Fibroblast of skin of scalp (primary cell): Measurements from ENCODE around the gene UBASH3B. TPM values are rescaled to one million over a fixed set of nuclear protein-coding genes. Genes with fewer than 3 reads are reported as not detected.
"Not testable (repeated sequence)": the region's sequence is repeated elsewhere in the genome, so short reads cannot be mapped to it uniquely, and the experiment has no call there.

Experiments used
- DNase-seq: peaks from one replicate; pipeline ENCODE4 v3.0.0-alpha.2; 2013
- polyA plus RNA-seq, 2 experiments: library from polyadenylated mRNA; unstranded; fragments of 120-200 nt; gene quantifications; one replicate each; pipeline ENCODE4 v1.2.1, GENCODE V29; 2013; ENCODE audit not compliant: insufficient read length in 2 of 2

The UBASH3B gene, protein sequence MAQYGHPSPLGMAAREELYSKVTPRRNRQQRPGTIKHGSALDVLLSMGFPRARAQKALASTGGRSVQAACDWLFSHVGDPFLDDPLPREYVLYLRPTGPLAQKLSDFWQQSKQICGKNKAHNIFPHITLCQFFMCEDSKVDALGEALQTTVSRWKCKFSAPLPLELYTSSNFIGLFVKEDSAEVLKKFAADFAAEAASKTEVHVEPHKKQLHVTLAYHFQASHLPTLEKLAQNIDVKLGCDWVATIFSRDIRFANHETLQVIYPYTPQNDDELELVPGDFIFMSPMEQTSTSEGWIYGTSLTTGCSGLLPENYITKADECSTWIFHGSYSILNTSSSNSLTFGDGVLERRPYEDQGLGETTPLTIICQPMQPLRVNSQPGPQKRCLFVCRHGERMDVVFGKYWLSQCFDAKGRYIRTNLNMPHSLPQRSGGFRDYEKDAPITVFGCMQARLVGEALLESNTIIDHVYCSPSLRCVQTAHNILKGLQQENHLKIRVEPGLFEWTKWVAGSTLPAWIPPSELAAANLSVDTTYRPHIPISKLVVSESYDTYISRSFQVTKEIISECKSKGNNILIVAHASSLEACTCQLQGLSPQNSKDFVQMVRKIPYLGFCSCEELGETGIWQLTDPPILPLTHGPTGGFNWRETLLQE
- 12.3 TPM for polyA plus RNA-seq (2013, experiment 1 of 2; ENCODE audit: insufficient read length)
- polyA plus RNA-seq (2013, experiment 2 of 2; ENCODE audit: insufficient read length) = 13.2 TPM

DNA sequence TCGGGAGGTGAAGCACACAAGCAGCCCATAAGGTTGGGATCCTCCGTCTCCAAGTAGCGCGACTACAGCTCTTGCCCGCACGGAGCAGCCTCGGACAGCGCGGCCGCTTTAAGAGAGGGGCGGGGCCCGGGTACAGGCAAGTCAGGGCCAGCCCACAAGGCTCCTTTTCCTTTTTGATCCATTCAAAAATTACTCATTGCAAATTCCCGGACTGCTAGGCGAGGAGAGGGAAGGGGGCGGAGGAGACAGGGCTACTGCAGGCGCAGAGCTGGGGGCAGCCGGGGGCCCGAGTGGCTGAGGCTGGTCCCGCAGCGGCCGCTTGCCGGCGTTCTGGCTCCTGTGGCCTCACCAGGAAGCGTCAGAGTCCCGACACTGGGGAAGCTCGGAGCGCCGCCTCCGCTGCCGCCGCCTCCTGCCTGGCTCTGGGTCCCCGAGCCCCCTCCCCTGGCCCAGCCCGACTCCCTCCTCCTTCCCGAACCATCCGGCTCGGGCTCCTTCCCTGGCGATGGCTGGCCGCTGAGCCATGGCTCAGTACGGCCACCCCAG, at the start of gene UBASH3B:
Gene UBASH3B, plus strand, starts transcription at position 196 of the 546 bp plus-strand sequence. Its CDS starts 328 bp downstream, at position 524.
- DNase-seq = peak; percentile 91

DNA sequence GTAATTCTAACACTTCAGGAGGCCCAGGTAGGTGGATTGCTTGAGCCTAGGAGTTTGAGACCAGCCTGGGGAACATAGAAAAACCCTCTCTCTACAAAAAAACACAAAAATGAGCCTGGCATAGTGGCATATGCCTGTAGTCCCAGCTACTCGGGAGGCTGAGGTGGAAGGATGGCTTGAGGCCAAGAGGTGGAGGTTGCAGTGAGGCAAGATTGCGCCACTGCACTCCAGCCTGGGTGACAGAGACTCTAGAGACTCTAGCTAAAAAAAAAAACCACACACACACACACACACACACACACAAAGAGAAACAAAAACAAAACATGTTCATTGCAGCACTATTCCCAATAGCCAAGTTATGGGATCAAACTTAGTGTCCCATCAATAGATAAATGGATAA, 48.4 kb upstream of the UBASH3B start:
- DNase-seq = not testable (repeated sequence)

DNA sequence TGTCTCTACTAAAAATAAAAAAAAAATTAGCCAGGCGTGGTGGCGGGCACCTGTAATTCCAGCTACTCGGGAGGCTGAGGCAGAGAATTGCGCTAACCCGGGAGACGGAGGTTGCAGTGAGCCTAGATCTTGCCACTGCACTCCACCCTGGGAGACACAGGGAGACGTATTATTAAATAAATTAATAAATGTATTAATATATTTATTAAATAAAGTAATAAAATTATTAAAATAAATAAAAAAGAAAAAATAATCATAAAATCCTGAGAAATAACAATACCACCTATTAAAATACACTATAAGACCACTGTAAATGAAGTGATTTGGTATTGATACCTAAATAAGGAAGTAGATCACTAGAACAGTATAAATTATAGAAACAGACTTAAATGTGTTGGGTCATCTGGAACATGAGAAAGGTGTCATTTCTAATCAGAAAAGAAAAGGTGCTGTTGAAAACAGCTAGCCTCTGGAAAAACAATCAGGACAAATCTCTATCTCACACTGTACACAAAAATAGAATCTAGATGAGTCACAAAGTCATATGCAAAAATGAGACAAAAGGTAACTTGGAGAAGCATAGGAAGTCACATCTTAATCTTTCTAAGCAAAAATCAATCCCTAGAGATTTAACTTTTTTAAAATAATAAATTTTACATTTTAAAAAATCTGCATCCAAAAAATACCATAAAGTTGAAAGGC, 43.2 kb upstream of the UBASH3B start:
- DNase-seq = no peak

DNA sequence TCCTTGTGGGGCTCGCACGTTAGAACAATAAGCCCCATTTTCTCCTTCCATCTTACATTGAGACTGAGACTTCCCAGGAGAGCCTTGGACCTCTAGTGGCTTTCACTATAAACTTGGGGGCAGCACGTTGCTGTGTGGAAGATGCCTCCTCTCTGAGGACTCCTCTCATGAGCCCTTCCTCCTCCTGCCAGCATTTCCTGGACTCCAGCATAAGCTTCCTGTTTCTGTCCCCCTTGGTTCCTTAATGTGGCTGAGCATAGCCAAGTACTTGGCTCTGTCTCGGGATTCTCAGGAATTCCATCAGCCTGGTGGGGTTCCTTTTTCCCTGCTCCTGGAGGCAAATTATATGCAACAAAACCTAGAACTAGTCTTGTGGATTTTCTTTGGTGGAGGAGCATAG, 38.8 kb upstream of the UBASH3B start:
- DNase-seq = no peak

DNA sequence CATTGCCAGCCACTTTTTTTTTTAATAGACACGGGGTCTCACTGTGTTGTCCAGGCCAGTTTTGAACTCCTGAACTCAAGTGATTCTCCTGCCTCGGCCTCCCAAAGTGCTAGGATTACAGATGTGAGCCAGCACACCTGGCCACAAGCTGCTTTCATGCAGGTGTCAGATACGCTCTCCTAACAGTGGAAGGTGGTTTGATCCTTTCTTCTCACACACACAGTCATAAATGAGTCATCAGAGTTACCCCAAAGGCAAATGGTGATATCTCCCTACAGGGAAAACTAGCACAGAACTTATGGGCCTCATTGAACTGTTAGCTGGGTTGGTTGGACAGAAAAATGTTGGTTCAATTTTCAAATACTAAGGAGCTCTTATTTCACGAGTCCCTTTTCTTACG, 38.2 kb upstream of the UBASH3B start:
- no peak for DNase-seq

DNA sequence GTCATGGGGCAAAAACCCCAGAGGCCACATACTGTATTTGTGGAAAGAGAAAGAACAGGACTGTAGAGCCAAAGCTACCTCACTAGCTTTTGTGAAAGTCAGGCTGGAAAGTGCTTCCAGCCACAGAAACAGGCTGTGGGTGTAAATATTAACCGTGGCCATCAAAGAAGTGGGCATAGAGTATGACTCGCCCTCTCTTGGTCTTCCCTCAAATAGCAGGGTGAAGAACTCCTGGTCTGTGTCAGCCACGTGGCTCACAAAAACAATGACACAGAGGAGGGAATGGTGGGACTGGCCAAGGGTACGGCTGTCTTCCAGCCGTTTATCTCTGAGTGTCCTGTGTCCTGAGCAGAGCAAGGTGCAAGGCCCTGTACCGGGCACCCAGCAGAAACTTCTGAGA, 37.6 kb upstream of the UBASH3B start:
- no peak for DNase-seq

DNA sequence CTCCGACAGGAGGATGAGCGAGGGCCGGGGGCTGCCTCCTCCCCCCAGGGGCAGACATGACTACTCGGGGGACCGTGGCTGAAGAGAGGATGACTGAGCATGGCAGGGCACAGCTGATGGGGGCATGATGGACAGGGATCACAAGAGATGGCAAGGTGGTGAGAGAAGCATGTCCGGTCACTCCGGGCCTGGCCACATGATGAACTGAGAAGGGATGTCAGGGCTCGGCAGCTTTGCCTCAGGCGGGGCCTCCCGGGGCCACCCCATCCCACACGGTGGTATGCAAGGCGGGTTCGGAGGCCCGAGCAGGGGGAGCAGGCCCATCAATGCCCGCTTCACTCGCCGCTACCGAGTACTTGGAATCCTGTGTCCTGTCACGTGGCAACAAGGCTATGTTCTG, 36.6 kb upstream of the UBASH3B start:
- no peak for DNase-seq

DNA sequence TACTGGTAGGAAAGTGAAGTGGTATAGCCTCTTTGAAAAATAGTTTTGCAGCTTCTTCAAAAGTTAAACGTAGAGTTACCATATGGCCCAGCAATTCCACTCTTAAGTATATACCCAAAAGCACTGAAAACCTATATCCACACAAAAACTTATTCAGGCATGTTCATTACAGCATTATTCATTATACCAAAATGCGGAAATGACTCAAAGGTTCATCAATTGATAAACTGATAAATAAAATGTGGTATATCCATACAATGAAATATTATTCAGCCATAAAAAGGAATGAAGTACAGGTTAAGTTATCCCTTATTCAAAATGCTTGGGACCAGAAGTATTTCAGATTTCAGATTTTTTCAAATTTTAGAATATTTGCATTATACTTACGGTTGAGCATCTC, 35.8 kb upstream of the UBASH3B start:
- DNase-seq = no peak

DNA sequence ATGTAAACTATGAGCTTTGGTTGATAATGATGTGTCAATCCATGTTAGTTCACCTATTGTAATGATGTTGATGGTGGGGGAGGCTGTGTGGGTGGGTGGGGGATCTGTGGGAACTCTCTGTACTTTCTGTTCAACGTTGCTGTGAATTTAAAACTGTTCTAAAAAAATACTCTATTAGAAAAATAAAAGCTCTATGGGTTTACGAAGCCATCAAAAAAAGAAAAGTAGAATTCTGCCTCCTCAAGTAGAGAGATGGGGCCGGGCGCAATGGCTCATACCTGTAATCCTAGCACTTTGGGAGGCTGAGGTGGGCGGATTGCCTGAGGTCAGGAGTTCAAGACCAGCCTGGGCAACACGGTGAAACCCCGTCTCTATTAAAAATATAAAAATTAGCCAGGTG, 30.0 kb upstream of the UBASH3B start:
- not testable (repeated sequence) for DNase-seq

DNA sequence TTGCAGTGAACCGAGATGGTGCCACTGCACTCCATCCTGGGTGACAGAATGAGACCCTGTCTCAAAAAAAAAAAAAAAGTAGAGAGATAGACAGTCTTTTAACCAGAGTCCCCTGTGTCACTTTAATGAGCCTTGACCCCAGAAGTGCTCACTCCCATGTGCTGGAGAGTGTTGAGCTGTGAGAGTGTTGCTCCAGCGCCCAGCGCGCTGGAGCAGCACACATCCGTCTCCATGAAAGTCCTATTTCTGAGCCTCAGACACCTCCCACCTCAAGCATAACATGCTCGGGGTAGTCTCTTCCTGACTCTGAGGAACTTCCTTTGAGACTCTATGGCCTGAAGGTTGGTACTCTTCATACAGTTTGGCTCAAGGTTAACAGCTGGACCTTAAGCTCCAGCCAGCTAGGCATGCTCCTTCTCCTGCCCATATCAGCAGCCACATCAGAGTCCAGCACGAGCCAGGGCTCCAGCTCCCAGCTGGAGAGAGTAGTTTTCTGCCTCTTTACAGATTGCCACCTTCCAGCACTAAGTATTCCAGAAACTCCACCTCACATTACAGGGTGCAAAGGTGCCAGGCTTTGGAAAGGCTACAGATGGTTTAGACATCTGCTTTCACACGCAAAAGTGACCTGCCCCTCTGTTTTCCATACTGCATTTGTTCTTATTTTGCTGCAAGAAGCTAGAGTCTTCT, 29.4 kb upstream of the UBASH3B start:
- DNase-seq = no peak

DNA sequence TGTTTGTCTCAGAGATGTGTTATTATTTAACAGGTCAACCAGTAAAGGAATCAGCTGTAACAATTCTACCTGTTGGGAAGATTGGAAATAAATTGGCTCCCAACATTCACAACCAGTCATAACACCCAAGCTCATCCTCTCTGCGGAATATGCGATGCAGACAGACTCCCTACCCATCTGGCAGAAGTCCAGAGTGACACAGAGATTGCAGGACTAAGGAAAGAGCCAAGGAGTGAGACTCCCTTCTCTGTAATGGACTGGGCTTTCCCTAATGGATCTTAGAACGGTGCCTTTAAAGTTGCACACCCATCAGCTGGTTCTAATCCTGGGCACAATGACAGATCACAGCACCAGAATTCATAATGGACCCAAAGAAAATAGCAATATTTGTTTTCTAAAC, 27.8 kb upstream of the UBASH3B start:
- DNase-seq = no peak

DNA sequence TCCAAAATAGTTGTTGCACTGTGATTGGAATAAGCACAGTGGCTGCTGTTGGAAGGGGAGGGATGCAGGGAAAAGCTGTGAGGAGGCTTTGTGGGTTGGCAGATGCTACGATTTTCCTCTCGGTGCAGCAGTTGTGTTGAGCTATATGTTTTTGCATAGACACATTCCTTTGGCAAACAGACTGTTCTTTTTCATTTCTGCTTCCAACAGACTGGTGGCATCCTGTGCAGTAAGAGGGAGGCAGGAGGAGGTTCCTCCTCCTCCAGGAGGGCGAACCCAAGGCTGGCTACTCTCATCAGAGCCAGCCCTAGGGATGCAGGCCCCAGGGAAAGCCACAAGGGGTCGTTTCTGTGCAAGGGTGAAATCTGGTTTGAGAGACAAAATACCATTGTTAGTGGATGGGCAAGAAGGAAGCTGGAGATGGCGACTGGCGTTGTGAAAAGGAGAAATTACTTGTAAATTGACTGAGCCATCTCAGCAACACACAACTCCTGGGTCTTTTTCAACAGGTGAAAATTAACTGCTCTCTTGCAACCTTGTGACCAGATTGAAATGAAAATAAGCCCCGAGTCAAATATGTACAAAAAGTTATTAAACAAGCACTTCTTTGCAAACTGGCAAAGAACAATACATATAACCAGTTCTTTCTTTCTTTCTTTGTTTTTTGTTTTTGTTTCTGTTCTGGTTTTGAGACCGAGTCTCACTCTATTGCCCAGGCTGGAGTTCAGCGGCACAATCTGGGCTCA, 26.5 kb upstream of the UBASH3B start:
- DNase-seq = peak; percentile 80

DNA sequence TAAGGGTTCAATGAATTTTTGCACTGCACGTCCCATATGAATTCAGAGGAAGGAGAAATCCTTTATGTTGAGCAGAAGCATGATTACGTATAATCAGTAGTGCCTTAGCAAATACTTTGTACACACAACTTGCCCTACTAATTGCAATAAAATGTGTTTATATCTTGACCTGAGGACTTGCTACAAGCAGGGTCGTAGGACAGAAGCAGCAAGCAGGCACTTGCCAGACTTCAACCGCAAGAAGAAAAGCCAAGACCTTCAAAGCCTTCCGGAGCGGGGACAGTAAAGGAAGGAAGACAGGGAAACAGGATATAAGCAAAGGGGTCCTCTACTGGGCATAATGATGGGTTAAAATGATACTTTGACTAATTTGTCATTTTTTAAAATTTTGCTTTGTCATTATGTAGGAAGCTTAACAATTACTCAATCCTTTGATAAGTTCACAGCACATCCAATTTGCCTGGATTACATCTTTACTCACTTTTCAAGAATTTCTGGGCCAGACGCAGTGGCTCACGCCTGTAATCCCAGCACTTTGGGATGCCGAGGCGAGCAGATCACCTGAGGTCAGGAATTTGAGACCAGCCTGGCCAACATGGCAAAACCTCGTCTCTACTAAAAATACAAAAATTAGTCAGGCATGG, 23.2 kb upstream of the UBASH3B start:
- no peak for DNase-seq

DNA sequence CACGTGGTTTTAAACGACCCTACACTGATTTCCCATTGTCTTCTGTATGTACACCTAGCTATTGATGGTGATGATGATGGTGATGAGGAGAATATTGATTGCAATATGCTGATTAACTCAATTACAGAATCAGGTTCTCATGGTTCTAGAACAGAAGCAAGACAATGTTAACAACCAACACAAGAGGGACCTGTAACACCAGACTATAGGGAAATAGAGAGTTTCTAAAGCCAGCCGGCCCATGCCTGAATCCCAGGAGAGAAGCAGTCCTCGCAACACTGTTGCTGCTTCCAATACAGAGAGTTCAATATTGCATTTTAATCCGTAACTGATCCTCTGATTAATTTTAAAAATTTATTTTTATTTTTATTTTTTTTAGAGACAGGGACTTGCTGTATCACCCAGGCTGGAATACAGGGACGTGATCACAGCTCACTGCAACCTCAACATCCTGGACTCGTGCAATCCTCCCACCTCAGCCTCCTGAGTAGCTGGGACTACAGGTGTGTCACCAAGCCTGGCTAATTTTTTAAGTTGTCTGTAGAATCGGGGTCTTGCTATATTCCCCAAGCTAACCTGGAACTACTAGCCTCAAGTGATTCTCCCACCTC, 22.2 kb upstream of the UBASH3B start:
- peak; percentile 75 for DNase-seq

DNA sequence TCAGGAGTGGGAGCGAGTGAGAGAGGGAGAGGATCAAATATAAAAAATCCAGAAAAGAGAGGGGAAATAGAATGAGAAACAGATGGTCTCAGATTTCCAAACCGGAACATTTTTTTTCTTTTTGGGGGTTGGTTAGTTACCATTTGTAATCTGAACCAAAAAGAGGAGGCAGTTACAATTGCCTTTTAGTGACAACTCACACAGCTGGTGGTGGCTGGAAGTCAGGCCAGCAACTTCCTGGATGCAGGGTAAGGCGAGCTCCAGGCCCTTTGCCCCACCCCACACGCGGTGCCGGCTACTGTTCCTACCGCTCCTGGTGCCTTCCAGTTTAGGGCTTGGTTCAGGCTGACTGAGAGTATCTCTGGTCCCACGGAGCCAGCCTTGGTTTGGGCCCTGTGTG, 21.0 kb upstream of the UBASH3B start:
- DNase-seq = peak; percentile 82

DNA sequence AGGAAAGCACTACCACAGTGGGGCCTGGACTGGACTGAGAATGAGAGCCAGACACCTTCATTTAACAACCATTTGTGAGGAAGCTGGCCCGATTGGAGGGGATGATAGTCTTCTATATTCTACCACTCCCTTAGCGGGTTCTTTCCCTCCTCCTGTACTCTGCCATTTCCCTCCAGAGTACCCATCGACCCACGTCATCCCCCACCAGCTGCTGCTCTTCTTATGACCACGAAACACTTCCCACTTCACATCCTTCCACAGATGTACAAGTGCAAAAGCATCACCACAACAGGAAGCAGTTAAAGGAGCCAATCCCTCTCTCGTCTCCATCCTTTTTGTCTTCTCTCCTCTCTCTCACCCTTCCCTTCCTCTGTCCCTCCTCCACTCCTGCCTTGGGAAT, 18.0 kb upstream of the UBASH3B start:
- no peak for DNase-seq

DNA sequence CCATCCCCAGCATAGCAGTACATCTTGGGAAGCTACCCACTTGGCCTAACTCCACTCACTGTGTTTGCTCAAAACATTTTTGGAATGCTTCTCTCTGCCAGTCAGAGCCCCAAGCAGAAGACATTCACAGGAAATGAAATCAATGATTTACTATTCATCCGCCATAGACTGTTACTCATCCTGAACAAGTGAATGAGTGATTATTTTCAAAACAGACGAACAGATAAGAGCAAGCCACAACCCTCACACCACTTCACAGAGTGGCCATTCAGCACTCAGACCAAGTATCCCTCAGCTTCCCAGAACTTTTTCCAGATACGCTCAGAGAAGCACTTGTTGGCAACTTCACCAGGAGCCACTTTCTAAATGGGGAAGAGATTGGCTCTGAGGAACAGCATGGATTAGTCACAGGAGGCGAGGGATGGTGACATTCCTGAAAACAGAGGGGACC, 13.0 kb upstream of the UBASH3B start:
- peak; percentile 90 for DNase-seq

DNA sequence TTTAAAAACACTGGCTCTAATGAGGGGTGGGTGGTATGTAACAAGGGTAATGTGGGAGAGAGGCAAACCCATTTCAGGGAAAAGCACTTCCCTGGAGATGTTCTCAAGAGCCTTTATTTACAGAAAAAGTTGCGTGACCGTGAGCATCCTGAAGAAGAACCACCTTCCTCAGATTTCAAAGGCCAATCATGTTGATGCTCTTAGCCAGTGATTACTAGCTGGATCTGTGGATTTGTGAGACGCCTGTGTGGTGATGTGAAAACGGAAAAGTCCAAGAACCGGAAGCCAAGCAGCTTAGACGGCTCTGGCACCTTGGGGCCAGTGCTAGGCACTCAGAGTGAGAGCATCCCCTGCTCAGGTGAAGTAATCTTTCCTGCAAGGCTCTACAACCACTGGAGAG, 12.6 kb upstream of the UBASH3B start:
- no peak for DNase-seq

DNA sequence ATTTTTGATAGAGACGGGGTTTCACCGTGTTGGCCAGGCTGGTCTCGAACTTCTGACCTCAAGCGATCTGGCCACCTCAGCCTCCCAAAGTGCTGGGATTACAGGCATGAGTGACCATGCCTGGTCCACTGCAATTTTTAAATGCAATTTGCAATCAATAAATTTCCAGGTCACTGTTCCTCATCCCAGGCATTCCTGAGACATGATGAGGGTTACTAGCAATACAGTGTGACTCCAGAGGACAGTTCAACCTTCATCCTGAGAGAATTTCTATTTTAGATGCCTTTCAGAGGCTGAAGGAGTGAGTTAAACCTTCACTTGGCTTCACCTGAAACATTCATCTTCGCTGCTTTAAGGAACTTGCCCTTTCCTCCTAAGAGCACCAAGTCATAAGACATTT, 9.7 kb upstream of the UBASH3B start:
- no peak for DNase-seq

DNA sequence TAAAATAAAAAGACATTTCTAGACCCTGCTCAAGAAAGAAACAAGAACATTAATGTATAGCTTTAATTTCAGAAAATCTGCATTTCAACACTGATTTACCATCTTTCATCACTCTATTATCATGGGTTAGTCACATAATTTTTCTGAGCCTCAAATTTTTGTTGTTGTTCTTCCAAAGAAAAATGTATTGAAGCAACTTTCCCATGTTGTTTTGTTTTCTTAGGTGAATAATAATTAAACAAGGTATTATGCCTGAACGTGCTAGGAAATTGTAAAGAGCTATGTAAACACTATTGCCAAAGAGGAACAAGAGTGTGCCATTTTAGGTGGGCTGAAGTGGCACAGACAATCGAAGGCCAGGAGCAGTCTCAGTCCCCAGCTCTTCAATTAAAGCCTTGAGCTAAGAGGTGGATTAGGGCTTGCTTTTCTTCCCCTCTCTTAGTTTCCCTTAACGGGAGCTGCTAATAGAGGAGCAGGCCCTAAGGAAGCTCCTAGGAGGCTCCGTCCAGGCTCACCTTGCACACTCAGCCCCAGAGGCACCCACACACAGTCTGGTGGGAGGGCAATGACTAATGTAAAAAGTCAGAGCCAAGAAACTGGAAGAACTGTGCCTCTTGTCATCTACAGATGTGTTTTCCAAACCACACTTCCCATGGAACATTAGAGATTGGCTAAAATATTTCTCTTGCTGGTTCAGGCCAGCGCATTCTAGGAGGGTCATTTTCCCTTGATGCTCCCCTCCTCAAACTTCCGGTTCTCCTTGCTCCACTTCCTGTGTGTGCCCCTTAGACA, 8.8 kb upstream of the UBASH3B start:
- DNase-seq = peak; percentile 59
